ENCODE measurements around the gene POLH.
"Not testable (repeated sequence)": the region's sequence is repeated elsewhere in the genome, so short reads cannot be mapped to it uniquely, and the experiment has no call there.

POLH gene

GRCh38 chr6:43662948-43663347, 87.0 kb downstream of the POLH start:
- H3K4me1 ChIP-seq (ENCODE audit: insufficient read depth, low read length); H3K36me3 ChIP-seq (ENCODE audit: insufficient read depth, low read length); H3K9me3 ChIP-seq (ENCODE audit: control insufficient read depth, insufficient read depth, low read length); H3K9ac ChIP-seq (ENCODE audit: low read depth, low read length): not testable (repeated sequence)
